WTC11 (cell line): ENCODE results near the gene TOMM40L.
A peak's percentile ranks its signal among the peaks of the same experiment; 100 is the strongest.

Experiments used
- TP53 ChIP-seq: sonication (generic); formaldehyde crosslinking; IDR thresholded peaks from 2 replicates; pipeline ENCODE4 v1.8.1; 2023; ENCODE audit warnings: mild to moderate bottlenecking, missing genetic modification reagents
- TF ChIP-seq, protein P1 (sequence below): fragments of 200-600 bp; IDR thresholded peaks from 2 replicates; pipeline ENCODE4 v1.8.0; 2022; ENCODE audit warnings: antibody characterized with exemption
- TF ChIP-seq, protein P2 (sequence below): sonication (generic); formaldehyde crosslinking; IDR thresholded peaks from 2 replicates; pipeline ENCODE4 v1.8.1; 2023; ENCODE audit warnings: mild to moderate bottlenecking, missing genetic modification reagents
- TF ChIP-seq, protein P3 (sequence below): sonication (generic); formaldehyde crosslinking; IDR thresholded peaks from 2 replicates; pipeline ENCODE4 v1.8.1; 2023; ENCODE audit warnings: mild to moderate bottlenecking, missing genetic modification reagents, borderline replicate concordance

DNA sequence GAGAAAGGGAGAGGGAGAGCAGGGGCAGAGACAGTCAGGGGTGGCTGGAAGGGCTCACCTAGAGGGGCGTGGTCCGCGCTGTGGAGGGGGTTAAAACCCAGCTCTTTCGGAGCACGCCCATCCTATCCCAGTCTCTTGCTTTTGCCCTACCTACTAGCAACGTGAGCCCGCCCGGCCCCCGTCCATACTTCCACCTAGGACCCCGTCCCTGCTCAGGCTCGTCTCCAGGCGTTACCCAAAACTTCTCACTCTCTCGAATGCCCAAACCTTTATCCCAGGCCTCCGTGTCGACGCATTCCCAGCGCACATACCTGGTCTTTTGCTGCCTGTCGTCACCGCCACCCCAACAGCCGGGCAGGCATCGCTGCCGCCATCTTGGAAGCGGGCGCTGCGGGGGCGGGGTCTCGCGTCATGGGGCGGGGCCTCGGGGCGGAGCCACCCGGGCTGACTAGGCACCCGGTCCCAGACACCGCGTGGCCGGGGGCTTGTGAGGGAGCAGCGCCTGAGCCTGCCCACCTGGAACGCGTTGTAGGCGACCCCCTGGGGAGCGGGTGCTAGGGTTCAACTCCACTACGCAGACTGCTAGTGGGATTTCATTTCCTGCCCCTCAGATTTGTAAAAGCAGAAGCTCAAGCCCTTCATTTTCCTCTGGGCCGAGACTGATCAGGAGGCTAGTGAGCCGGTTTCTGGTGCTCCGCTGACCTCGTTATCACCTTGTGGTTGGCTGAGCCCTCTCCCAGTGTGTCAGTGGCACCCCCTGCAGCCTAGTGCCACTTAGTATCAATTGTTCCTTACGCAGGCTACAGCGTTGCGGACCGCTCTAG lies 48.5 kb upstream of the TOMM40L start, which contains the start of gene B4GALT3:
- TF ChIP-seq, protein P1, sequence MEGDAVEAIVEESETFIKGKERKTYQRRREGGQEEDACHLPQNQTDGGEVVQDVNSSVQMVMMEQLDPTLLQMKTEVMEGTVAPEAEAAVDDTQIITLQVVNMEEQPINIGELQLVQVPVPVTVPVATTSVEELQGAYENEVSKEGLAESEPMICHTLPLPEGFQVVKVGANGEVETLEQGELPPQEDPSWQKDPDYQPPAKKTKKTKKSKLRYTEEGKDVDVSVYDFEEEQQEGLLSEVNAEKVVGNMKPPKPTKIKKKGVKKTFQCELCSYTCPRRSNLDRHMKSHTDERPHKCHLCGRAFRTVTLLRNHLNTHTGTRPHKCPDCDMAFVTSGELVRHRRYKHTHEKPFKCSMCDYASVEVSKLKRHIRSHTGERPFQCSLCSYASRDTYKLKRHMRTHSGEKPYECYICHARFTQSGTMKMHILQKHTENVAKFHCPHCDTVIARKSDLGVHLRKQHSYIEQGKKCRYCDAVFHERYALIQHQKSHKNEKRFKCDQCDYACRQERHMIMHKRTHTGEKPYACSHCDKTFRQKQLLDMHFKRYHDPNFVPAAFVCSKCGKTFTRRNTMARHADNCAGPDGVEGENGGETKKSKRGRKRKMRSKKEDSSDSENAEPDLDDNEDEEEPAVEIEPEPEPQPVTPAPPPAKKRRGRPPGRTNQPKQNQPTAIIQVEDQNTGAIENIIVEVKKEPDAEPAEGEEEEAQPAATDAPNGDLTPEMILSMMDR: no peak
- 0 out of 2 replicates have a peak, but pooled peaks have one; percentile 46 for TF ChIP-seq TP53
- TF ChIP-seq, protein P2, sequence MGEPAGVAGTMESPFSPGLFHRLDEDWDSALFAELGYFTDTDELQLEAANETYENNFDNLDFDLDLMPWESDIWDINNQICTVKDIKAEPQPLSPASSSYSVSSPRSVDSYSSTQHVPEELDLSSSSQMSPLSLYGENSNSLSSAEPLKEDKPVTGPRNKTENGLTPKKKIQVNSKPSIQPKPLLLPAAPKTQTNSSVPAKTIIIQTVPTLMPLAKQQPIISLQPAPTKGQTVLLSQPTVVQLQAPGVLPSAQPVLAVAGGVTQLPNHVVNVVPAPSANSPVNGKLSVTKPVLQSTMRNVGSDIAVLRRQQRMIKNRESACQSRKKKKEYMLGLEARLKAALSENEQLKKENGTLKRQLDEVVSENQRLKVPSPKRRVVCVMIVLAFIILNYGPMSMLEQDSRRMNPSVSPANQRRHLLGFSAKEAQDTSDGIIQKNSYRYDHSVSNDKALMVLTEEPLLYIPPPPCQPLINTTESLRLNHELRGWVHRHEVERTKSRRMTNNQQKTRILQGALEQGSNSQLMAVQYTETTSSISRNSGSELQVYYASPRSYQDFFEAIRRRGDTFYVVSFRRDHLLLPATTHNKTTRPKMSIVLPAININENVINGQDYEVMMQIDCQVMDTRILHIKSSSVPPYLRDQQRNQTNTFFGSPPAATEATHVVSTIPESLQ: no peak
- TF ChIP-seq, protein P3, sequence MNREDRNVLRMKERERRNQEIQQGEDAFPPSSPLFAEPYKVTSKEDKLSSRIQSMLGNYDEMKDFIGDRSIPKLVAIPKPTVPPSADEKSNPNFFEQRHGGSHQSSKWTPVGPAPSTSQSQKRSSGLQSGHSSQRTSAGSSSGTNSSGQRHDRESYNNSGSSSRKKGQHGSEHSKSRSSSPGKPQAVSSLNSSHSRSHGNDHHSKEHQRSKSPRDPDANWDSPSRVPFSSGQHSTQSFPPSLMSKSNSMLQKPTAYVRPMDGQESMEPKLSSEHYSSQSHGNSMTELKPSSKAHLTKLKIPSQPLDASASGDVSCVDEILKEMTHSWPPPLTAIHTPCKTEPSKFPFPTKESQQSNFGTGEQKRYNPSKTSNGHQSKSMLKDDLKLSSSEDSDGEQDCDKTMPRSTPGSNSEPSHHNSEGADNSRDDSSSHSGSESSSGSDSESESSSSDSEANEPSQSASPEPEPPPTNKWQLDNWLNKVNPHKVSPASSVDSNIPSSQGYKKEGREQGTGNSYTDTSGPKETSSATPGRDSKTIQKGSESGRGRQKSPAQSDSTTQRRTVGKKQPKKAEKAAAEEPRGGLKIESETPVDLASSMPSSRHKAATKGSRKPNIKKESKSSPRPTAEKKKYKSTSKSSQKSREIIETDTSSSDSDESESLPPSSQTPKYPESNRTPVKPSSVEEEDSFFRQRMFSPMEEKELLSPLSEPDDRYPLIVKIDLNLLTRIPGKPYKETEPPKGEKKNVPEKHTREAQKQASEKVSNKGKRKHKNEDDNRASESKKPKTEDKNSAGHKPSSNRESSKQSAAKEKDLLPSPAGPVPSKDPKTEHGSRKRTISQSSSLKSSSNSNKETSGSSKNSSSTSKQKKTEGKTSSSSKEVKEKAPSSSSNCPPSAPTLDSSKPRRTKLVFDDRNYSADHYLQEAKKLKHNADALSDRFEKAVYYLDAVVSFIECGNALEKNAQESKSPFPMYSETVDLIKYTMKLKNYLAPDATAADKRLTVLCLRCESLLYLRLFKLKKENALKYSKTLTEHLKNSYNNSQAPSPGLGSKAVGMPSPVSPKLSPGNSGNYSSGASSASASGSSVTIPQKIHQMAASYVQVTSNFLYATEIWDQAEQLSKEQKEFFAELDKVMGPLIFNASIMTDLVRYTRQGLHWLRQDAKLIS (CRISPR knock-in tag): 0 out of 2 replicates have a peak, but pooled peaks have one; percentile 52
